RWPE1 (cell line): Measurements from ENCODE around the gene DUOX2.

Experiments
- CTCF ChIA-PET: fragments of 350-600 bp; sonication (Branson Sonifier 250); formaldehyde crosslinking; extraction: SDS; loops from one replicate; lab custom pipeline; 2021; lab: Yijun Ruan, JAX
- POLR2A ChIA-PET: fragments of 400-600 bp; formaldehyde crosslinking; extraction: SDS; loops from one replicate; lab custom pipeline; 2020; ENCODE audit warnings: antibody characterized with exemption; ENCODE audit not compliant: low non-redundant PET; lab: Yijun Ruan, JAX
- DNase-seq: peaks from one replicate; pipeline ENCODE4 v3.0.0; 2012; ENCODE audit warnings: low spot score
- H3K27ac ChIP-seq: fragments of 450-650 bp; 2 replicates; pipeline ENCODE4 v1.5.1; 2017
- TF ChIP-seq, protein P1 (sequence below): fragments of 450-650 bp; conservative IDR thresholded peaks from 2 replicates; pipeline ENCODE4 v1.5.1; 2017; ENCODE audit warnings: low read depth, mild to moderate bottlenecking

Gene DUOX2

DNA sequence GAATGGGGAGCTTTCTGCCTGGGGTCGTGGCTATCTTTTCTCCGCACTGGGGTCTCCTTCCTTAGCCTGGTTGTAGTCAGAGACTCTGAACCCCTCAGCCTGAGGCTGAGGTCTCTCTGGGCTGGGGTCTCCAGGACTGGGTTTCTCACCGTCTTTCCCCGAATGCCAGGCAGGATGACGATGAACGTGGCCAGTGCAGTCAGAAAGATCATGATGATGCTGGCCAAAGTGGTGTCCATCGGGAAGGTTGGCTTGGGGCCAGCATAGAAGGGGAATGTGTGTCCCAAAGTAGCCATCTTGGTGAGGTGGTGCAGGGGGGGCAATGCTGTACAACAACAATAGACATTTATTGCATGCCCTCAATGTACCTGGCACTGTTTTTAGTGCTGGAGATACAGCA lies 8.7 kb upstream of the DUOX2 start:
- H3K27ac ChIP-seq, result no peak overlapping the region
- TF ChIP-seq, protein P1, sequence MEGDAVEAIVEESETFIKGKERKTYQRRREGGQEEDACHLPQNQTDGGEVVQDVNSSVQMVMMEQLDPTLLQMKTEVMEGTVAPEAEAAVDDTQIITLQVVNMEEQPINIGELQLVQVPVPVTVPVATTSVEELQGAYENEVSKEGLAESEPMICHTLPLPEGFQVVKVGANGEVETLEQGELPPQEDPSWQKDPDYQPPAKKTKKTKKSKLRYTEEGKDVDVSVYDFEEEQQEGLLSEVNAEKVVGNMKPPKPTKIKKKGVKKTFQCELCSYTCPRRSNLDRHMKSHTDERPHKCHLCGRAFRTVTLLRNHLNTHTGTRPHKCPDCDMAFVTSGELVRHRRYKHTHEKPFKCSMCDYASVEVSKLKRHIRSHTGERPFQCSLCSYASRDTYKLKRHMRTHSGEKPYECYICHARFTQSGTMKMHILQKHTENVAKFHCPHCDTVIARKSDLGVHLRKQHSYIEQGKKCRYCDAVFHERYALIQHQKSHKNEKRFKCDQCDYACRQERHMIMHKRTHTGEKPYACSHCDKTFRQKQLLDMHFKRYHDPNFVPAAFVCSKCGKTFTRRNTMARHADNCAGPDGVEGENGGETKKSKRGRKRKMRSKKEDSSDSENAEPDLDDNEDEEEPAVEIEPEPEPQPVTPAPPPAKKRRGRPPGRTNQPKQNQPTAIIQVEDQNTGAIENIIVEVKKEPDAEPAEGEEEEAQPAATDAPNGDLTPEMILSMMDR, result no peak
- POLR2A ChIA-PET, result interaction anchor here (0.6 kb wide), 1 partner anchor 153 kb away, joined by 4 read pairs; no protein-coding TSS in a partner anchor
- DNase-seq, result no peak
- CTCF ChIA-PET, result interaction anchor here (1.1 kb wide), 2 partner anchors 36 to 40 kb away, joined by 6 read pairs; no protein-coding TSS in a partner anchor

DNA sequence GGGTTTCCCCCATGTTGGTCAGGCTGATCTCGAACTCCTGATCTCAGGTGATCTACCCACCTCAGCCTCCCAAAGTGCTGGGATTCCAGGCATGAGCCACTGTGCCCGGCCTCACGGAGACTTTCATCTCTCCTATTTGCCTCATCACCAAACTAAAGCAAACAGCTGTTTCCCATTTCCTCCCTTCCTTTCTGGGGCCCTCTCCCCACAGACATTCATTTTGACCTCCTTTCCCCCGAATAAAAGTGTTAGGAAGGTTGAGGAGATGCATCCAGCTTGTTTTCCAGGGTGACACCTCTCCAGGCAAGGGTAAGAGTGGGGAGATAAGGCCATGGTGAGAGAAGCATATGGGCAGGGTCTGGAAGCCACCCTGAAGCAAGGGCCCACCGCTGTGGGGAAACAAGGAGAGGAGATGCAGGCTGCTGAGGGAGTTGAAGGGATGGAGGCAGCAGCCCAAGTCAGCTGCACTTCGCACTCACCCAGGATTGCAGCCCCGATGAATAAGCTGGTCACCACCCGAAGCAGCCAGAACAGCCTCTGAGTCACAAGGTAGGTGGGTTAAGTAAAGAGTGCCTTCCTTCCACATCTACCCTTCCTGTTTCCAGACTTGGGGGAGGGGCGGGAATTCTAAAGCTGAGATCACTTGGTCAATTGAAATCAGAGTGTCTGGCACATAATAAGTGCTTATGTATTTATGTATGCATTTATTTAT lies 7.9 kb upstream of the DUOX2 start:
- peak; percentile 88 for DNase-seq
- CTCF ChIA-PET, result interaction anchor here (0.6 to 1.1 kb wide), 2 partner anchors 29 to 37 kb away, joined by 3 to 6 read pairs; no protein-coding TSS in a partner anchor
- H3K27ac ChIP-seq, result peak overlapping the region; percentile 34; the same call in 1 of the 2 replicates
- TF ChIP-seq, protein P1, result no peak
- POLR2A ChIA-PET, result no interaction called here

DNA sequence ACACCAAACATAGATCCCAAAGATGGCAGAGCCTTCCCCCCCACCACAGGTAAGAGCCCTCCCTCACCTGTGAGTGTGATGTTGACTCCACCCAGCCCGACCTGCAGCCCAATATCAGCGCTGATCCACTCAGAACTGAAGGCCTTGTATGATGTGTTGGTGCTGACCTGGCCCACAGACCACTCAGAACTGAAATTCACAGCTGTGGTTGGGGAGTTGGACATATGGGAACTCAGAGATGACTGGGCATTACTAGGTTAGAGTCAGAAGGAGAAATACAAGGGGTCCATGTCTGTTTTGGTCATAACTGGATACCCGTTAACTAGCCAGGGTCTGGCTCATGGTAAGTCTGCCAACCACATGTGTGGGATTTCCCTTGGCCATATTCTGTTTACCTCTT lies 7.0 kb upstream of the DUOX2 start:
- TF ChIP-seq, protein P1, result no peak
- no peak overlapping the region for H3K27ac ChIP-seq
- no peak for DNase-seq
- ChIA-PET POLR2A (no interaction called here), CTCF (no interaction called here)

DNA sequence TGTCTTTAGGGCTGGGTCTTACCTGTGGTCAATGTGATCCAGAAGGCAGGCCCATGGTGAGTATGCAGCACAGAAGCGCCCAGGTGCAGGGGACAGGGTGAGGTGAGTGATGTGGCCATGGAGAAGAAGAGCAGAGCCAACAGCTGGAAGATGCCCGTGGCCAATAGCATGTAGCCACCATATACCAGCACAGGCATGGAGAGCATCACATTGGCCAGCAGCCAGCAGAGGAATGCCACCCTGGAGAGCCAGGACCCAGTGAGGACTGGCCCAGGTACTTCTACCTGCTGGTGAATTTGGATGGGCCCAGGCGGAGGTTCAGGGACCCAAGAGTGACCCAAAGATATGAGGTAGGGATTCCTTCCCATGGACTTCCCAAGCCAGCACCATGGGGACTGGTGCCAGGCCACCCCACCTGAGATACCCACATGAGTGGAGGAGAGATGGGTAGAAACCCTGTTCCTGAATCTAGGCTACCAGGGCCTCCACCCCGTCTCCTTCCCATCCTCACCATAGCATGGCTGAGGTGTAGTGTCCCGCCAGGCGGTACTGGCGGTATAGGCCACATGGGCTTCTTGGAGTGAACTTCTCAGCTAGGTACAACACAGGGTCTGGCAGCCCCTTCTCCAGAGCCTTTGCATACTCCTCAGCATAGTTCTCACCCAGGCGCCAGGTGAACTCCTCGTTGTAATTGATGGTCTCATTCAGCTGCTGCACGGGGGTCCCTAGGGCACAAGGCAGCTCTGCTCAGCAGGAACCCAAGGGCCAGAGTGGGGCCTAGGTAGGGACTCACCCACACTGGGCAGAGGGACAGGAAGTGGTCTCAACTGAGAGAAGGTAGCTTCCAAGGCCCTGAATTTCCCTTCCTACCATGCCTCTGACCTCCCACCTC lies 6.4 kb upstream of the DUOX2 start:
- TF ChIP-seq, protein P1, result no peak
- CTCF ChIA-PET, result no interaction called here
- DNase-seq, result no peak
- H3K27ac ChIP-seq, result no peak overlapping the region
- POLR2A ChIA-PET, result no interaction called here

DNA sequence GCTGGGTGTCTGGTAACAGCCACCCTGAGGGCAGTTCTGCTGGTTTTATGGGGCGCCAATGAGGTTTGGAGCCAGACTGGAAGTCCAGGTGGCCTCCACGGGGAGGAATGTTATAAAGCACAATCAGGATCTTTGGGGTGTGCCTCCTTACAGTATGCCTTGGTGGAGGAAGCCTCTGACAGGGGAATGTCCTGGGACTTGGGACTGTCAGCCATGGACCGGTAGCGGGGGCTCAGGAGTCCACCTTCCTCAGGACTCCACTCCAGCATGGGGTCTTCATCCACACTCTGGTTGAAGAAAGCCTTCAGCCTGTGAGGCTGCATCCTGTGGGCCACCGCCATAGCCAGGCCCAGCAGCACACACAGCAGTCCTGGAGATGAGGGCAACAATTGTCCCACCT lies 5.0 kb upstream of the DUOX2 start:
- POLR2A ChIA-PET, result no interaction called here
- no peak overlapping the region for H3K27ac ChIP-seq
- TF ChIP-seq, protein P1, result no peak
- CTCF ChIA-PET, result interaction anchor here (0.8 to 1.7 kb wide), 7 partner anchors 8 to 158 kb away, joined by 3 to 11 read pairs (median 7); partner anchors contain the start of genes DUOX1, DUOXA1 and SORD
- no peak for DNase-seq

DNA sequence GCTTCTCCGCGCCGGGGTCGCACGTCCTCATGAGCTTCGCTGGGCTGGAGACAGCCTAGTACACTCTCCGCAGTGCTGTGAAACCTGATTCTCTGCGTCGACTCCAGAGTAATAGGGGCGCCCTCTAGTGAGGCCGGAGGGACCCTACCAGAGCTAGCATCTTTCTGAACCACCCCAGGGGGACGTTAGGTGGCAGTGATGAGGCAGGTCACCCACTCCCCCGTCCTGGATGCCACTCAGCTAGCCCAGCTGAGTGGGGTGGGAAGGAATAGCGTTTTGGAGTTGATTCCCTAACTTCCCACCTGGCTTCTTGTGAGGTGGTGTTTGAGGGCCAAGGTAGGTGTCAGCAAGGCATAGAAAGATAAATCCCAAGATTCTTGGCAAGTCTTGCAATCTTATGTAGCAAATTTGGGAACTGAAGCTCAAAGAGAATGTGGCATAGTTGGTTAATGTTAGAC lies 4.2 kb upstream of the DUOX2 start:
- CTCF ChIA-PET, result interaction anchor here (0.5 to 1.7 kb wide), 25 partner anchors 8 to 1287 kb away, joined by 3 to 11 read pairs (median 4); partner anchors contain the start of genes DUOX1, DUOXA1 and SORD

More for the DNA sequence above, 4.2 kb upstream of the DUOX2 start:
- TF ChIP-seq, protein P1, result peak; percentile 99
- no peak overlapping the region for H3K27ac ChIP-seq
- DNase-seq, result peak; percentile 95
- POLR2A ChIA-PET, result no interaction called here
